Measurements from ENCODE around the gene SLX4IP. TPM values are rescaled to one million over a fixed set of nuclear protein-coding genes. Genes with fewer than 3 reads are reported as not detected.

Gene SLX4IP
- total RNA-seq, 1 donor from 2014 or later, result 3.0 TPM

- DNase-seq (ENCODE audit: low spot score), result no peak
Measured at GRCh38 chr20:10495173-10495572, 60.1 kb downstream of the SLX4IP start.

- DNase-seq (ENCODE audit: low spot score), result no peak
Measured at GRCh38 chr20:10496465-10496864, 61.4 kb downstream of the SLX4IP start.

GRCh38 chr20:10497283-10497682 is 62.2 kb downstream of the SLX4IP start:
- DNase-seq (ENCODE audit: low spot score), result no peak

- DNase-seq (ENCODE audit: low spot score), result no peak
Measured at GRCh38 chr20:10497791-10498190, 62.7 kb downstream of the SLX4IP start.

- DNase-seq (ENCODE audit: low spot score), result no peak
Measured at GRCh38 chr20:10498200-10498599, 63.1 kb downstream of the SLX4IP start.

- no peak for DNase-seq (ENCODE audit: low spot score)
Measured at GRCh38 chr20:10501402-10501801, 66.3 kb downstream of the SLX4IP start.

GRCh38 chr20:10502098-10502526 is 67.0 kb downstream of the SLX4IP start:
- DNase-seq (ENCODE audit: low spot score), result no peak

GRCh38 chr20:10504608-10504993 is 69.5 kb downstream of the SLX4IP start:
- no peak for DNase-seq (ENCODE audit: low spot score)

GRCh38 chr20:10504994-10505730 is 70.1 kb downstream of the SLX4IP start:
- no peak for DNase-seq (ENCODE audit: low spot score)

GRCh38 chr20:10505827-10506226 is 70.7 kb downstream of the SLX4IP start:
- DNase-seq (ENCODE audit: low spot score), result no peak

GRCh38 chr20:10507052-10507451 is 71.9 kb downstream of the SLX4IP start:
- no peak for DNase-seq (ENCODE audit: low spot score)

GRCh38 chr20:10508060-10508459 is 73.0 kb downstream of the SLX4IP start:
- DNase-seq (ENCODE audit: low spot score), result no peak

- no peak for DNase-seq (ENCODE audit: low spot score)
Measured at GRCh38 chr20:10508468-10509251, 73.6 kb downstream of the SLX4IP start.

- DNase-seq (ENCODE audit: low spot score), result no peak
Measured at GRCh38 chr20:10509376-10509775, 74.3 kb downstream of the SLX4IP start.

- DNase-seq (ENCODE audit: low spot score), result no peak
Measured at GRCh38 chr20:10510216-10510615, 75.1 kb downstream of the SLX4IP start.

- DNase-seq (ENCODE audit: low spot score), result no peak
Measured at GRCh38 chr20:10511170-10511508, 76.0 kb downstream of the SLX4IP start.

- no peak for DNase-seq (ENCODE audit: low spot score)
Measured at GRCh38 chr20:10511509-10512251, 76.6 kb downstream of the SLX4IP start.

GRCh38 chr20:10513061-10513460 is 78.0 kb downstream of the SLX4IP start:
- DNase-seq (ENCODE audit: low spot score), result no peak

- no peak for DNase-seq (ENCODE audit: low spot score)
Measured at GRCh38 chr20:10513931-10514575, 78.9 kb downstream of the SLX4IP start.

- no peak for DNase-seq (ENCODE audit: low spot score)
Measured at GRCh38 chr20:10516529-10516928, 81.4 kb downstream of the SLX4IP start.

GRCh38 chr20:10519361-10520046 is 84.4 kb downstream of the SLX4IP start:
- DNase-seq (ENCODE audit: low spot score), result no peak
